Loucy (cell line): ENCODE measurements around the gene TCTN2.

Source experiments
- H2AFZ ChIP-seq: fragments of 200-600 bp; sonication (generic); 2 replicates; pipeline ENCODE4 v1.6.0; 2016; ENCODE audit warnings: antibody characterized with exemption, mild to moderate bottlenecking, low read length, moderate library complexity
- H3F3A ChIP-seq: fragments of 200-600 bp; 2 replicates; pipeline ENCODE4 v1.6.0; 2016; ENCODE audit warnings: antibody characterized with exemption, low read depth, mild to moderate bottlenecking
- H3K27me3 ChIP-seq: fragments of 200-600 bp; sonication (generic); 2 replicates; pipeline ENCODE4 v1.6.1; 2014; ENCODE audit warnings: low read length, mild to moderate bottlenecking; ENCODE audit not compliant: insufficient read depth, poor library complexity, severe bottlenecking
- H3K36me3 ChIP-seq: fragments of 200-600 bp; sonication (generic); 2 replicates; pipeline ENCODE4 v1.6.1; 2016; ENCODE audit warnings: low read length; ENCODE audit not compliant: insufficient read depth
- H3K4me1 ChIP-seq: fragments of 200-600 bp; sonication (generic); 2 replicates; pipeline ENCODE4 v1.5.1; 2014; ENCODE audit warnings: low read length, mild to moderate bottlenecking; ENCODE audit not compliant: insufficient read depth, poor library complexity, severe bottlenecking
- H3K4me2 ChIP-seq: fragments of 200-600 bp; sonication (generic); 2 replicates; pipeline ENCODE4 v1.6.0; 2014; ENCODE audit warnings: antibody characterized with exemption, low read length, low read depth, mild to moderate bottlenecking; ENCODE audit not compliant: poor library complexity, severe bottlenecking
- H3K4me3 ChIP-seq: fragments of 200-600 bp; sonication (generic); 2 replicates; pipeline ENCODE4 v1.5.1; 2014; ENCODE audit warnings: low read length, mild to moderate bottlenecking, mixed read lengths; ENCODE audit not compliant: poor library complexity, severe bottlenecking
- H3K79me2 ChIP-seq: fragments of 200-600 bp; sonication (generic); 2 replicates; pipeline ENCODE4 v1.6.1; 2014; ENCODE audit warnings: low read length; ENCODE audit not compliant: insufficient read depth
- H3K9ac ChIP-seq: fragments of 200-600 bp; sonication (generic); 2 replicates; pipeline ENCODE4 v1.6.0; 2014; ENCODE audit warnings: mild to moderate bottlenecking, low read depth, low read length, moderate library complexity; ENCODE audit not compliant: poor library complexity, severe bottlenecking
- H3K9me2 ChIP-seq: fragments of 200-600 bp; sonication (generic); replicated peaks from 2 replicates; pipeline ENCODE4 v1.6.1; 2016; ENCODE audit warnings: low read depth, low read length, mixed read lengths
- H3K9me3 ChIP-seq: fragments of 200-600 bp; sonication (generic); 2 replicates; pipeline ENCODE4 v1.6.1; 2014; ENCODE audit warnings: mild to moderate bottlenecking, antibody characterized with exemption, low read length, low read depth; ENCODE audit not compliant: insufficient read depth
- H4K20me1 ChIP-seq: fragments of 200-600 bp; sonication (generic); 2 replicates; pipeline ENCODE4 v1.6.0; 2014; ENCODE audit warnings: antibody characterized with exemption, low read length, mild to moderate bottlenecking; ENCODE audit not compliant: insufficient read depth, poor library complexity, severe bottlenecking
- CTCF ChIP-seq: fragments of 200-600 bp; sonication (generic); conservative IDR thresholded peaks from 2 replicates; pipeline ENCODE4 v1.5.1; 2014; ENCODE audit warnings: mild to moderate bottlenecking, antibody characterized with exemption, low read length
- EZH2phosphoT487 ChIP-seq: fragments of 200-600 bp; IDR thresholded peaks from 2 replicates; pipeline ENCODE4 v1.6.1; 2018; ENCODE audit warnings: antibody characterized with exemption, mild to moderate bottlenecking, moderate library complexity, borderline replicate concordance

TCTN2 gene

GRCh38 chr12:123659996-123660727, 10.8 kb upstream of the TCTN2 start:
- H3K9ac ChIP-seq, result no peak overlapping the region
- H3K4me1 ChIP-seq, result no peaks in the 10 kb centered on the region
- H4K20me1 ChIP-seq, result no peaks in the 10 kb centered on the region
- no peaks in the 10 kb centered on the region for H3K9me2 ChIP-seq
- H2AFZ ChIP-seq, result no peak overlapping the region
- no peaks in the 10 kb centered on the region for H3K27me3 ChIP-seq
- no peaks in the 10 kb centered on the region for H3K9me3 ChIP-seq
- H3K79me2 ChIP-seq, result no peaks in the 10 kb centered on the region
- TF ChIP-seq EZH2phosphoT487, result no peak
- no peak for TF ChIP-seq CTCF
- no peaks in the 10 kb centered on the region for H3F3A ChIP-seq
- H3K4me3 ChIP-seq, result no peak overlapping the region
- H3K36me3 ChIP-seq, result peaks cover 23% of the 10 kb centered on the region; the same call in 1 of the 2 replicates
- no peak overlapping the region for H3K4me2 ChIP-seq

GRCh38 chr12:123667771-123668170, 3.1 kb upstream of the TCTN2 start:
- H3F3A ChIP-seq, result no peaks in the 10 kb centered on the region
- H3K79me2 ChIP-seq, result no peaks in the 10 kb centered on the region
- TF ChIP-seq EZH2phosphoT487 (no peak), CTCF (no peak)
- no peaks in the 10 kb centered on the region for H3K27me3 ChIP-seq
- no peaks in the 10 kb centered on the region for H3K9me2 ChIP-seq
- no peaks in the 10 kb centered on the region for H4K20me1 ChIP-seq
- H2AFZ ChIP-seq, result no peak overlapping the region
- no peak overlapping the region for H3K4me3 ChIP-seq
- H3K9me3 ChIP-seq, result no peaks in the 10 kb centered on the region
- peaks cover 6% of the 10 kb centered on the region for H3K4me1 ChIP-seq
- no peak overlapping the region for H3K9ac ChIP-seq
- H3K36me3 ChIP-seq, result no peaks in the 10 kb centered on the region
- no peak overlapping the region for H3K4me2 ChIP-seq

DNA sequence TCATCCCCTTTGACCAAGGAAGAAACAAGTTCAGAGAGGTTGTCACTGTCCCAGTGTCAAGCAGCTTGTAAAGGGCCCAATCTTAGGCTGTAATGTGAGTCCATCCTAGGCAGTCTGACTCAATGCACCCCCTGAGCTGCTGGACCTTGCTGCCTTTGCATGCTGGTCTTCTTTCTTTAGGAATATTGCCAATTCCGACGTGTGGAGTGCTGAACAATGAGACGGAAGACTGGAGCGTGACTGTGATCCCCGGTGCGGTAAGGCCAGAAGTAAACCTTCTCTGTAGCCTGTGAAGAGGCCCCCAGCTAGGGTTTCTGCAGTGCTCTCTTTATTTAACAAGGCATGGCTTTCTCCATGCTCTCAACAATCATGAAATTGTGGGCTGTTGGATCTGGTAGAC, 963 bp downstream of the TCTN2 start:
- Histone ChIP-seq H3K36me3 (no peaks in the 10 kb centered on the region), H3K4me1 (peaks cover 6% of the 10 kb centered on the region), H3K9me2 (no peaks in the 10 kb centered on the region), H3K9me3 (no peaks in the 10 kb centered on the region), H3K4me2 (peak overlapping the region; percentile 97), H3K79me2 (no peaks in the 10 kb centered on the region), H3F3A (no peaks in the 10 kb centered on the region), H2AFZ (no peak overlapping the region), H3K9ac (peak overlapping the region; percentile 55), H3K4me3 (peak overlapping the region; percentile 86), H4K20me1 (no peaks in the 10 kb centered on the region), H3K27me3 (no peaks in the 10 kb centered on the region)
- TF ChIP-seq EZH2phosphoT487 (no peak), CTCF (no peak)
